HG02885 (cell line): ENCODE data around the gene ELL.
"Not testable (repeated sequence)": the region's sequence is repeated elsewhere in the genome, so short reads cannot be mapped to it uniquely, and the experiment has no call there.

Source experiments
- ATAC-seq: cut with Tn5 transposase; IDR thresholded peaks from one replicate; pipeline ENCODE4 v1.9.1; 2021; ENCODE audit warnings: mild to moderate bottlenecking; ENCODE audit not compliant: unreplicated experiment, poor library complexity

The ELL gene

GRCh38 chr19:18532168-18532890, 10.5 kb upstream of the ELL start:
- ATAC-seq: no peak

GRCh38 chr19:18531485-18531884, 9.6 kb upstream of the ELL start:
- no peak for ATAC-seq

- no peak for ATAC-seq
Observed at GRCh38 chr19:18529782-18530181, 7.9 kb upstream of the ELL start.

GRCh38 chr19:18526316-18526715, 4.4 kb upstream of the ELL start:
- no peak for ATAC-seq

GRCh38 chr19:18523841-18524240, 2.0 kb upstream of the ELL start:
- no peak for ATAC-seq

GRCh38 chr19:18522862-18523440, 1.1 kb upstream of the ELL start:
- not testable (repeated sequence) for ATAC-seq

DNA sequence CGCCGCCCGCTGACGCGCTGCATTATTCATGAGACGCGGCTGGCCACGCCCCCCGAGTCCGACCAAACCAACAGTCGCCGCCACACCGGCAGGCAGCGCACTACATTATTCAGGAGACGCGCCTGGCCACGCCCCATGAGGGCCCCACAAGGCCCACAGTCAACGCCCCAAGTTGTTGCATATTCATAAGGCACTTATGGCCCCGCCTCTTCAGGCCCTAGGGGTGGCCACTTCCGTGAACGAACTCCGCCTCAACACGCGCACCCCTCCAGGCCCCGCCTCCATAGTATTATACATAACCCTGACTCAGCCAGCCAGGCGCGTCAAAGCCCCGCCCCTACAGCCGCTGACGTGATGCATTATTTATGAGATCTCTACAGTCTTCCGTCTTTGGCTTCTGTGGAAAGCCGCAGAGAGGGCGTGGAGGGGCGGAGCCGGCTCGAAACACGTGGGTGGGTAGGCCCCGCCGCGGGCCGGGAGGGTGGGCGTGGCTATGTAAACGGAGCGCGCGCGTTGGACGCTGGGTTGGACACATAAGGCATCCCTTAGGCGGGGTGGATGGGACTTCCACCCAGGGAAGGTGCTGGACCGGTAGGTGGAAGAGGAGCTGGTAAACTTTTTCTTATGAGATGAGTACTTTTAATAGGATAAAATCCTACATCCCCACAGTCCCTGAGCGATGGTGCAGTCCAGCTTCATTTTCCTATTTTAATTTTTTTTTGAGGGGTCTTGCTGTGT, 423 bp upstream of the ELL start:
- ATAC-seq: peak; percentile 89

DNA sequence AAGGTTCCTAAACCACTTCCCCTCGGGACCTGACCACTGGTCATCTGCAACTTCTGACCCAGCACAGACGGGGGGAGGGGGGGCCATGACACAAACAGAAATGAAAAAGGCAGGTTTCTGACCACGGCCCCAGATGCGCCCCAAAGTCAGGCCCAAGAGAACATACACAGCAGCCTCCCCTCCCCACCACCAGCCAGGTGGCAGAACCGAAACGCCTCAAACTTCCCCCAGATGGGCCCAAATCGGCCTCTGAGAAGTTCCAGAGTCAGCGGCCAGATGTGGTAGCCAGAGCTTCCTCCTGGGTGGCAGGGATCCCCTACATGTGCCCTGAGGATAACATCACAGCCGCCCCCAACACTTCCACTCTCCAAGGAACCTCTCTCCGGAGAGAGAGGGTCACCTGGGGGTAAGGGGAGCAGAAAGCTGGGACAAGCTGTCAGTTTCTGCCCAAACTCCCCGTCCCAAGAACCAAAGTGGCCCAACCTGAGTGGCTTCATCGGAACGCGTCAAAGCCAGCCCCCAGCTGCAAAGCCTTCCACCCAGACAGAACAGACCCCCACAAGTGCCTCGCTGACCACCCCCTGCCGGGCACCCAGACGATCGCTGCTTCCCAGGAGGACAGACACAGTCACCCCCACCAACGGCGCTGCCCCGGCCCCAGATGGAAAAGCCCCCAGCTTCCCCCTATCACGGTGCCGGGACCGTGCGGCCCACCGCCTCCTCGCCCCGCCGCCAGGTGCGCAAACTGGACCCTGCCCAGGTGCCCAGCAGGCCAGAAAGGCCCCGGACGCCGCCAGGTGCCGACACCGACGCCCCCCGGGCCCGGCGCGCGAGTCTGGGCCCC, 800 bp downstream of the ELL start:
- no peak for ATAC-seq

DNA sequence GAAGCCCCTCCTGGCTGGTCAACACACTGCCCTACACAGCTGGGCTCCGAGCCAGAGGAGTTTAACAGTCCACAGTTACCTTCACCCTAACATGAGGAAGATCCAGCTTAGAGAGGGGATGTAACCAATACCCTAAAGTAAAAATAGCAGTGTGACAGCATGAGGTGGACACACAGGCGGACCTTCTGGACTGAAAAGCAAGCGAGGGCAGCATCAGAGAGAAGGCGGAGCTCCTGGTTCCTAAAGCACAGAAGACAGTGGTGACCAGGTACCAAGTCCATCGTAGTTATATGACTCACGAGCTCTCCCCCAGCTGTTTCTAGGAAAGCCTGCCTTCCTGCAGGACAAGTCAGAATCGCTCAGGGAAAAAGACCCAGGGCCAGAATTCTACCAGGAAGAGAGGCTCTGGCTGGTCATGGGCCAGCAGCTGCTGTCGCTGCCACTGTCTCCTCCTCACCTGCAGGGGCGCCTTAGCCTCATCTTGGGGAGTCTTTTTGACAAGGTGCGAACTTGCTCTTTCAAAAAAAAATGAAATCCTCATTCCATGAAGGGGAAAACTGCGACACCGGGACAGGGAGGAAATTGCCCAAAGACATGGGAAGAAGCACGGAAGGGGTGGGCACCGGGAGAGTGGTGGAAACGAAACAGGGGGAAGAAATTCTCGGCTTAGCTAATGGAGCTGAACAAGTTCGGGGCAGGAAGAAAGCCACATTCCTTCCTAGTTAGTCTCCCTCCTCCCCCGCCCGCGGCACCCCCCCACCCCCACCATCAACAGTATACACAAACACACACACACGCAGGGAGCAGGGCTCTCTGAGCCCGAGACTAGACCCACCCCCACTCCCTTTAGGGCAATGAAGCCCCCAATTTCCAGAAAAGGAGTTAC, 1.7 kb downstream of the ELL start:
- no peak for ATAC-seq

GRCh38 chr19:18518639-18519038, 3.2 kb downstream of the ELL start:
- ATAC-seq: no peak

GRCh38 chr19:18517606-18518005, 4.3 kb downstream of the ELL start:
- ATAC-seq: no peak

DNA sequence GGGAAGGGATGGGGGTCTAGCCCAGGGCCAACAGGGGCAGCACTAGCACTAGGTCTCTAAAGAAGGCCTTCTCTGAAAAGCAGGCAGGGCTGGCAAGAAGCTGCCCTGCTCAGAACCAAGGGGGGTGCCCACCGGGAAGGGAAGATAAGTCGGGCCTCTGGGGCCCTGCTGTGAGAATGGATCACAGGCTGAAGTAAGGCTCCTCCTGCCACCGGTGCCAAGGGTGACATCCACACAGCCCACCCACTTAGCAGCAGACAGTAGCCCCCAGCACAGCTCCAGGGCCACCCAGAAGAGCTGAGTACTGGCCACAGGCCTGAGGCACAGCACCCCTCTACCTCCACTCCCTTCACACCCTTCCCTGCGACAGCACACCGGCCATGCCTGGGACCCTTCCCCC, 5.9 kb downstream of the ELL start:
- ATAC-seq: no peak

DNA sequence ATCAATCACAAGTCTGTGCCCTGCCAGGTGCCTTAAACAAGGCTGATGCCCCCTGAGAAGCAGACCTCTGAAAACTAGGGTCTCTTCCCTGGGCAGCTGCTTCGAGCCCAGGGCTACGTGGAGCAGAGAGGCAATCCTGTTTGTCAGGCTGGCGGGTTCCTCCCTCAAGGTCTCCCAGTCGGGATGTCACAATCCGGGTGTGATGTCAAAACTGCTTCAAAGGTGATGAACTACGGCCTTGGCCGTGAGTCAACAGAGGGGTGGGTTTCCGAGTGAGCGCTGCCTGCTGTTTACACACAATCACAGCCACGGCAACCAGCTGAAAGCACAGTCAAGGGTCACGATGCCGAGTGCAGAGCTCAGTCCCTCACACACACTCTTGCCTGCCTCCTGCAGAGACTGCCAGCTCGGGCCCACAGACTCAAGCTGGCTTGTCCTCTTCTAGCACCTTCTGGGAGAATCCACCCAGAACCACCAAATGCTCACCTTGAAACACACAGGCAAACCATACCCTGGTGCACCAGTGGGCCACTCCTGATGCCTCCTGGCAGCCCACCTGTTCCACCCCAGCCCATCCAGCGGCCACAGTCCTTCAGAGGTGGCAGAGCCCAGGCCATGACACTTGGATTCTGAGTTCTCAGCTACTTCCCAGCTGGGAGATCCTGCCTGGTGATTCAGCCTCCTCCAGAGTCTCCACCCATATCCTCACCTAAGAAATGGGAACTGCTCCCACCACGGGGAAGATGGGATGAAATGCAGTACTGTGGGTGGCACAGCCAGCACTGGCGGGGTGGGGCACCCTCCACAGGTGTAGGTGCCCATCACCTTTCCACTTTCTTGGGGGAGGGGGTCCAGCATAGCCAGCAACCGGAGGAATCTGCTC, 6.8 kb downstream of the ELL start:
- ATAC-seq: no peak

GRCh38 chr19:18513868-18514267, 8.0 kb downstream of the ELL start:
- ATAC-seq: no peak

DNA sequence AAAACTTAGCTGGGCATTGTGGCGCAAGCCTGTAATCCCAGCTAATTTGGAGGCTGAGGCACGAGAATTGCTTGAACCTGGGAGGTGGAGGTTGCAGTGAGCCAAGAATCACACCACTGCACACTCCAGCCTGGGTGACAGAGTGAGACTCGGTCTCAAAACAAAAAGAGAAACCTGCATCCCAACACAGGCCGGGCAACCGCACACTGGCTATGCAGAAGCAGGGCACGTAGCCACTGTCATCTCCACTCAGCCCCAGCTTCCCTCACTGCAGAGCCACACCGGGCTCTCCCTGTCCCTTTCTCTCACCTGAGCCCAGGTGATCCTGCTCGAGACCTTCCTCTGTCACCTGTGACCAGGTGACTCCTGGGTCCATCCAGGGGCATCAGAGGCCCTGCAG, 11.7 kb downstream of the ELL start:
- no peak for ATAC-seq

GRCh38 chr19:18508585-18508984, 13.3 kb downstream of the ELL start:
- no peak for ATAC-seq

GRCh38 chr19:18507727-18508440, 14.0 kb downstream of the ELL start:
- no peak for ATAC-seq

DNA sequence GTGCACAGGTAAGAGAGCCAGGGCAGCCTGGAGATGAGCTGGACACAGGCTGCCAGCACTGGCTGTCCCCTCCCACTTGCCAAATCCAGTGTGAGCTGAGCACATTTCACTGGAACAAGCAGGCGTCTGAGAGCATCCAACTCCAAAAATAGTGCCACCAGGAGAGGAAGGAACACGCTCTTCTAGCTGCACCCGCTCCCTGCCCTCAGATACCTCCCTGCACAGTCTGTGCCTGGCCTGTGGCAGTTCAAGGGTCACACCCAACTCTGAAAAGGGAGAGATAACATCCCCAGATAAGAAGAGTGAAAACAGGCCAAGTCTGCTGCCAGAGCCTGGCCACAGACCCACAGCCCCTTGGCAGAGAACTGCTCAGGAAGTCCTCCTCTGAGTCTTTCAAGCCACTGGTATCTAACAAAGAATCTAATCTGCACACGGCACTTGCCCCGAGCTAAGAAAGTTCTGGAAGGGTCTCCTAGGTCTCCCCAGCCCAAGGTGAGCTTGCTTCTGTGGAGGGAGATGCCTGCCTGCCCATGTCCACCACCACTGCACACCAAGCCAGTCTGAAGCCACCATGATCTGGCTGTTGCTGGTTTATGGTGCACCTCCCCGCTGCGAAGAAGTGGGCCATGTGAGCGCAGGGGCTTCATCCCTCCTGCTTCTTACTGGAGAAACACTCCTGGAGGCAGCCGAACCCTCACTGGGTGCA, 14.7 kb downstream of the ELL start:
- ATAC-seq: no peak
